Stimulated activated CD8-positive, alpha-beta memory T cell treated with anti-CD3 and anti-CD28 coated beads, Interleukin-7, amount 100 ng/mL, for 48 hours (primary cell): ENCODE data around the gene ERC1.

Experiments used
- DNase-seq, 2 donors: peaks; one replicate each; pipeline ENCODE4 v3.0.0-alpha.2; 2020; ENCODE audit warnings: low read depth in 1 of 2; ENCODE audit errors: extremely low read depth in 1 of 2

Gene ERC1

GRCh38 chr12:1280059-1280458 lies 289.0 kb downstream of the ERC1 start:
- DNase-seq = no peak

DNA sequence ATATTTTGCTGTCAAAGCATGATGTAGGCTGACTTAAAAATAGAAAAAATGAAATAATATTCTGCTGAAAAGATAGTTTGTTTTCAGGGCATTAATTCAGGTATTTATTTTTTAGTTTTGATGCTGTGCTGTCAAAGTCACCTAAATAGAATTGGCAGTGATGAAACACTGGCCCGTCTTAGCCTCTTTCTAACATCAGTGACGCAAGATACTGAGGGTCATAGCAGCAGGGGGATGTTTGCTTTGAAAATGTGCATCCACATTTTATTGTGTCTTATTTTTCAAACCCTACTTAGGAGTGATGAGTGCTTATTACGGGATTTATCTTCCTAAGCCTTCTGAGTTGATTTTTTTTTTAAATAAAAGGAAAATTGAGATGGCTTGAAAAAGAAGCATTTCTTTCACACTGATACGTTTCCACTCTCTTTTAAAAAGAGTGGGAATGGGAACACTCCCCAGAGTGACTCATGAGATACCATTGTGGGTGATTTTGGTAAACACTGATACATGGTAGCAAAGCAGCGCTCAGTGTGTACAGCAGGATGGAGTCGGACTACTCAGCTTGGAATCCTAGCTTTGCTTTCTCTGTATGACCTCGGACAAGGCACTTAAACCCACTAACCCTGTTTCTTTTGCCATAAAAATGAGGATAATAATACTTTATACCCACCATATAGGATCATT lies 290.8 kb downstream of the ERC1 start:
- DNase-seq = no peak

- DNase-seq = no peak
Observed at GRCh38 chr12:1282670-1283315, 291.8 kb downstream of the ERC1 start.

DNA sequence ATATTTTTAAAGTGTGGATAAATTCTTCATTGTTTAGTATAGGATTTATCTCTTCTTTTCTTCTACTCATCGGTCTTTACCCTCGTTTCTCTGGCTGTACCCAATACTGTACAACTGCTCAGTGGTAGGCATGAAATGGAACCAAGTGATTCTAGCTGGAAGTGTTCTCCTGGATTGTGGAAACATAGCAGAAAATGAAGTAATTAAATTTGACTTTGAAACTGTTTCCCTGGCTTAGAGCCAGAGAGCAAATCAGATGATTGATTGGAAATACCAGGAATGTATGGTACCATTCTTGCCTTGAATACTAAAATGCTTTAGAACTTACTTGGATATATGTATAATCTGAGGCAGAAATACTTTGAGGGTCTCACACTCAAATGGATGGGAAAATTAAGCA lies 292.3 kb downstream of the ERC1 start:
- DNase-seq = no peak

DNA sequence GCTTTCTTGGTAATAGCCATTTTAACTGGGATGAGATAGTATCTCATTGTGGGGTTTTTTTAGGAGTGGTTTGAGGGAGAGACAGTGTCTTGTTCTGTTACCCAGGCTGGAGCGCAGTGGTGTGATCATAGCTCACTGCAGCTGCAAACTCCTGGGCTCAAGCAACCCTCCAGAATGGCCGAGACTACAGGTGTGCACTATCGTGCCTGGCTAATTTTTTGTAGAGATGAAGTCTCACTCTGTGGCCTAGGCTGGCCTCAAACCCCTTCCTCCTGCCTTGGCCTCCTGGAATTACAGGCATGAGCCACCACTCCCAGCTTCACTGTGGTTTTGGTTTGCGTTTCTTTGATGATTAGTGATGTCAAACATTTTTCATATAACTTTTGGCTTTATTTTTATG lies 293.6 kb downstream of the ERC1 start:
- no peak for DNase-seq

- no peak for DNase-seq
Observed at GRCh38 chr12:1287446-1287975, 296.5 kb downstream of the ERC1 start.

DNA sequence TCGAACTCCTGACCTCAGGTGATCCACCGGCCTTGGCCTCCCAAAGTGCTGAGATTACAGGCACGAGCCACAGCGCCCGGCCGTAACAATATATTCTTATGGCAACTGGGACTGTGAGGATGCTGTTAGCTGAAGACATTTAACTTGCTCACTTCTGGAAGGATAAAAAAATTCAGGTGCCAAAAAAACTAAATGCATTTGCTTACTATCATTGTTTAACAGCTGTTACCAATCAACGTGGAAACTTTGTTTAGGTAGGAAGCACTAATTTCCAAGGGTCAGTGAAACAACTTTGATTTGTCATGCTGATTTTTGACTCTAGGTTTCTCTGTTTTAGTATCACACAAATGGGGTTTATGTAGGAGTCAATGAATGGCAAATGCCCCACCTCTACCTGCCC lies 297.3 kb downstream of the ERC1 start:
- no peak for DNase-seq

GRCh38 chr12:1289371-1290155 lies 298.5 kb downstream of the ERC1 start:
- DNase-seq = no peak

- DNase-seq = no peak
Observed at GRCh38 chr12:1290716-1291115, 299.7 kb downstream of the ERC1 start.

- DNase-seq = no peak
Observed at GRCh38 chr12:1291601-1292332, 300.7 kb downstream of the ERC1 start.

GRCh38 chr12:1293901-1294300 lies 302.9 kb downstream of the ERC1 start:
- no peak for DNase-seq

GRCh38 chr12:1297206-1297605 lies 306.2 kb downstream of the ERC1 start:
- no peak for DNase-seq

GRCh38 chr12:1297639-1298175 lies 306.7 kb downstream of the ERC1 start:
- DNase-seq = no peak

DNA sequence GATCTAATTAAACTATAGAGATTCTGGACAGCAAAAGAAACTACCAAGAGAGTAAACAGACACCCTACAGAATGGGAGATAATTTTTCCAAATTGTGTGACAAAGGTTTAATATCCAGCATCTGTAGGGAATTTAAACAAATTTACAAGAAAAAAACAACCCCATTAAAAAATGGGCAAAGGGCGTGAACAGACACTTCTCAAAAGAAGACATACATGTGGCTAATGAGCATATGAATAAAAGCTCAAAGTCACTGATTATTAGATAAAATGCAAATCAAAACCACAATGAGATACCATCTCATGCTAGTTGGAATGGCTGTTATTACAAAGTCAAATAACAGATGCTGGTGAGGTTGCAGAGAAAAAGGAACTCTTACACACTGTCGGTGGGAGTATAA lies 309.4 kb downstream of the ERC1 start:
- no peak for DNase-seq

- DNase-seq = no peak
Observed at GRCh38 chr12:1302201-1302870, 311.3 kb downstream of the ERC1 start.

DNA sequence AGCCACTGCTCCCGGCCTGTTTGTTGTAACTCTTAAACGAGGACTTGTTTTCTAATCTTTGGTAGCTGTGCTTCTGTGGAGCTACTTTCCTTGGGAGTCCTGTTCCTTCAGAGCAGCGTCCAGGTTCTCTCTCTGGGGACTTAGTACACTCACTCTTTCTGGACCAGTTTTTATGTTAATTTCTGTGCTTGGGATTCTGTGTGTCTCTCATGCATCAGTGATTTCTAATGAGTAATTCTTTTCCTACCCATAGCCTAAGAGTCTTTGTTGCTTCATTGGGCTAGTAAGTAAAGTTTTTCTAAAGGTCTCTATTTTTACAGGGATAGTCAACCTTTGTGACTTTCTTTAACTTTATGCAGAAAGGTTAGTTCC lies 314.0 kb downstream of the ERC1 start:
- DNase-seq = no peak

- no peak for DNase-seq
Observed at GRCh38 chr12:1305791-1306500, 314.9 kb downstream of the ERC1 start.

DNA sequence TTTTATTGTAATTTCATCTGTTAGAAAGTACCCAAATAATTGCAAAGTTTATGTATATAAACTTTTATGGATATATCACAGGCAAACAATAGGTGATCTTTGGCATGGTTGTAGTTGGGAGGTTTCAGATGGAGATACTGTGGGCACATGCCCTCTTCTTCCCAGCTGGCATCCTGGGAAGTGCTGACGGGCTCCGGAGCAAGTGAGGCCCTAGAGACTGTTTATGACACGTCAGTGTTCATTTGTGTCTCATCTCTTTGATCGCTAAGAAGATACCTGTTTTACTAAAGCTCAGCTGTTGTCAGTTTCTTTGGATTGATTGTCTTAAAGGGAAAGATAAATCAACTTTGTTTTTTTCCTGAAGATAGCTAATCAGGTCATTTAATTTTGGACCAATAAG lies 315.8 kb downstream of the ERC1 start:
- no peak for DNase-seq

- DNase-seq = no peak
Observed at GRCh38 chr12:1307796-1308195, 316.8 kb downstream of the ERC1 start.

DNA sequence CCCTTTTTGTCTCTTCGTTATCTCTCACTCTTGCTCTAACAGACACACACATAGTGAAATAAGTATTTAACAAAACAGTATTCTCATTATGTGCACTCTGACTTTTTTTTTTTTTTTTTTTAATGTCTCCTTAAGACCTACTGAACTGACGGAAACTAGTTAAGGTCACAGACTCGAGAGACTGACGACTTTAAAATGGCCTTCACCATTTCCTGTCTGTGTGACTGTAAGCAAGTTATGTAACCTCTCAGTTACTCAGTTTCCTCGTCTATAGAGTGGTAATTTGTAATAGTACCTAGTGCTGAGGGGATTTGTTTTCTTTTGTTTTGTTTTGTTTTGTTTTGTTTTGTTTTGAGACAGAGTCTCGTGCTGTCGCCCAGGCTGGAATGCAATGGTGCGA lies 318.6 kb downstream of the ERC1 start:
- DNase-seq = no peak
